Measurements from ENCODE around the gene ZFP36.

DNA sequence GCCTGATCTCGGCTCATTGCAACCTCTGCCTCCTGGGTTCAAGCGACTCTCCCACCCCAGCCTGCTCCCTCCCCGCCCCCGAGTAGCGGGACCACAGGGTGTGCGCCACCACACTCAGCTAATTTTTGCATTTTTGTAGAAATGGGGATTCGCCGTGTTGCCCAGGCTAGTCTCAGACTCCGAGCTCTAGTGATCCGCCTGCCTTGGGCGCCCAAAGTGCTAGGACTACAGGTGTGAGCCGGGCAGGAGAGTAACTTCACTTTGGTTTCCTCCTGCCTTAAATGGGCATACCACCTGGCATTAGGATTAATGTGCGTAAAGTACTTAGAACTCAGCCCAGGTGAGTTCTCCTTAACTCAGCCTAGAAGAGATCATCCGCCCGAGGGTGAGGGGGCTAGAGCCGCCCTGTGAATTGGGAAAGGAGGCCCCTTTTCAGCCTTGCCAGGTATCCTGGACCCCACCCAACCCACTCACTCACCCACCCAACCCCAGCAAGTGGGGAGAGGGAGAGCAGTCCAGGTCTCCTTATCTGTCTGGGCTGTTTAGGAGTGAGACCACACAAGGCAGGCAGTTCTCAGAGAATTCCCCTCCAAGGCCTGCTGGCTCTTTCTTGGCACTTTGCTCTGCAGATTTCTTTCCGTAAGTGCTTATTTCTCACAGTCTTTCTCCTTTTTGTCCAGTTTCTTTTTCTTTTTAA, 1.2 kb upstream of the ZFP36 start:
- TF ChIP-seq, protein P1, sequence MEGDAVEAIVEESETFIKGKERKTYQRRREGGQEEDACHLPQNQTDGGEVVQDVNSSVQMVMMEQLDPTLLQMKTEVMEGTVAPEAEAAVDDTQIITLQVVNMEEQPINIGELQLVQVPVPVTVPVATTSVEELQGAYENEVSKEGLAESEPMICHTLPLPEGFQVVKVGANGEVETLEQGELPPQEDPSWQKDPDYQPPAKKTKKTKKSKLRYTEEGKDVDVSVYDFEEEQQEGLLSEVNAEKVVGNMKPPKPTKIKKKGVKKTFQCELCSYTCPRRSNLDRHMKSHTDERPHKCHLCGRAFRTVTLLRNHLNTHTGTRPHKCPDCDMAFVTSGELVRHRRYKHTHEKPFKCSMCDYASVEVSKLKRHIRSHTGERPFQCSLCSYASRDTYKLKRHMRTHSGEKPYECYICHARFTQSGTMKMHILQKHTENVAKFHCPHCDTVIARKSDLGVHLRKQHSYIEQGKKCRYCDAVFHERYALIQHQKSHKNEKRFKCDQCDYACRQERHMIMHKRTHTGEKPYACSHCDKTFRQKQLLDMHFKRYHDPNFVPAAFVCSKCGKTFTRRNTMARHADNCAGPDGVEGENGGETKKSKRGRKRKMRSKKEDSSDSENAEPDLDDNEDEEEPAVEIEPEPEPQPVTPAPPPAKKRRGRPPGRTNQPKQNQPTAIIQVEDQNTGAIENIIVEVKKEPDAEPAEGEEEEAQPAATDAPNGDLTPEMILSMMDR (IDR thresholded peaks at IDR 0.05), result no peak
- TF ChIP-seq POLR2AphosphoS5 (IDR thresholded peaks at IDR 0.05) (no peak), POLR2A (IDR thresholded peaks at IDR 0.05) (no peak)

Data from prostate gland (tissue), 2 donors.